Endodermal cell (in vitro differentiated cells): ENCODE data around the gene DPP6. TPM values are rescaled to one million over a fixed set of nuclear protein-coding genes. Genes with fewer than 3 reads are reported as not detected.

Source experiments
- DNase-seq: peaks from one replicate; pipeline ENCODE4 v3.0.0-alpha.2; 2017
- H3K27ac ChIP-seq: 2 replicates; pipeline ENCODE4 v1.5.1; 2013; ENCODE audit warnings: mild to moderate bottlenecking, low read depth, low read length, moderate library complexity
- H3K27me3 ChIP-seq: 2 replicates; pipeline ENCODE4 v1.6.1; 2013; ENCODE audit warnings: mild to moderate bottlenecking, low read length, moderate library complexity; ENCODE audit not compliant: insufficient read depth, control insufficient read depth, poor library complexity, severe bottlenecking
- H3K36me3 ChIP-seq: 2 replicates; pipeline ENCODE4 v1.7.0; 2013; ENCODE audit warnings: mild to moderate bottlenecking, low read length, moderate library complexity; ENCODE audit not compliant: control insufficient read depth, insufficient read depth
- H3K4me1 ChIP-seq: one replicate; pipeline ENCODE4 v1.7.0; 2013; ENCODE audit warnings: low read length; ENCODE audit not compliant: control insufficient read depth, insufficient read depth
- H3K4me3 ChIP-seq: 2 replicates; pipeline ENCODE4 v1.5.1; 2013; ENCODE audit warnings: mild to moderate bottlenecking, low read length, moderate library complexity
- H3K9ac ChIP-seq: 2 replicates; pipeline ENCODE4 v1.6.1; 2013; ENCODE audit warnings: mild to moderate bottlenecking, low read length, moderate library complexity; ENCODE audit not compliant: poor library complexity, severe bottlenecking; ENCODE audit errors: extremely low read depth
- H3K9me3 ChIP-seq: 2 replicates; pipeline ENCODE4 v1.6.1; 2013; ENCODE audit warnings: mild to moderate bottlenecking, low read length, moderate library complexity; ENCODE audit not compliant: control insufficient read depth
- H3K27ac Mint-ChIP-seq: 2 replicates; pipeline ENCODE4 v1.8.0; 2020; ENCODE audit warnings: mixed read lengths
- H3K27me3 Mint-ChIP-seq: 2 replicates; pipeline ENCODE4 v1.8.0; 2021; ENCODE audit warnings: mild to moderate bottlenecking, mixed read lengths; ENCODE audit not compliant: insufficient read depth
- H3K36me3 Mint-ChIP-seq: 2 replicates; pipeline ENCODE4 v1.8.0; 2020; ENCODE audit warnings: low read depth, mixed read lengths
- H3K4me1 Mint-ChIP-seq: 2 replicates; pipeline ENCODE4 v1.8.0; 2020; ENCODE audit warnings: mixed read lengths
- H3K4me3 Mint-ChIP-seq: 2 replicates; pipeline ENCODE4 v1.8.0; 2020; ENCODE audit warnings: mild to moderate bottlenecking, moderate library complexity, mixed read lengths
- H3K9me3 Mint-ChIP-seq: 2 replicates; pipeline ENCODE4 v1.8.0; 2020; ENCODE audit warnings: mild to moderate bottlenecking, mixed read lengths
- WGBS, 2 experiments: methylation state at CpG; one replicate each; pipeline versions ENCODE4 v1.1.5 to v1.1.7; 2013; ENCODE audit warnings: missing lambda C conversion rate in 2 of 2, mixed read lengths in 1 of 2; ENCODE audit not compliant: insufficient coverage in 1 of 2, insufficient read length in 1 of 2; 5-methylcytosine and 5-hydroxymethylcytosine counted together
- total RNA-seq, 2 donors: library from RNA; stranded (reverse); fragmentation: NEBNext Ultra II Directional in 1 of 2; extraction: Animal tissue kit (Norgen Biotek cat#: 25700) in 1 of 2; gene quantifications; 2 replicates in 1 of 2; 3 replicates in 1 of 2; pipeline ENCODE4 v1.2.1, GENCODE V29; 2021
- TF ChIP-seq, protein P1 (sequence below): fragments of 200-600 bp; sonication (generic); conservative IDR thresholded peaks from 2 replicates; pipeline ENCODE4 v1.5.0; 2021; ENCODE audit warnings: antibody characterized with exemption, mild to moderate bottlenecking

Gene DPP6
- total RNA-seq, 2 donors from 2014 or later, result 1.7 to 3.0 TPM

- peaks cover under 1% of the 10 kb centered on the region for H3K9me3 Mint-ChIP-seq
- peaks cover 34% of the 10 kb centered on the region for H3K4me1 Mint-ChIP-seq
- peaks cover 2% of the 10 kb centered on the region for H3K27me3 Mint-ChIP-seq
- Histone ChIP-seq H3K9me3 (no peaks in the 10 kb centered on the region), H3K27me3 (no peaks in the 10 kb centered on the region), H3K4me3 (no peak overlapping the region), H3K4me1 (peaks cover 21% of the 10 kb centered on the region), H3K9ac (no peak overlapping the region), H3K36me3 (no peaks in the 10 kb centered on the region), H3K27ac (no peak overlapping the region)
- WGBS, 2 experiments, result 78 to 92% methylated on average over 2 to 5 of the region's 5 CpGs
- no peak for DNase-seq
- H3K36me3 Mint-ChIP-seq, result no peaks in the 10 kb centered on the region
- H3K27ac Mint-ChIP-seq, result no peak overlapping the region
- no peak overlapping the region for H3K4me3 Mint-ChIP-seq
- TF ChIP-seq, protein P1, sequence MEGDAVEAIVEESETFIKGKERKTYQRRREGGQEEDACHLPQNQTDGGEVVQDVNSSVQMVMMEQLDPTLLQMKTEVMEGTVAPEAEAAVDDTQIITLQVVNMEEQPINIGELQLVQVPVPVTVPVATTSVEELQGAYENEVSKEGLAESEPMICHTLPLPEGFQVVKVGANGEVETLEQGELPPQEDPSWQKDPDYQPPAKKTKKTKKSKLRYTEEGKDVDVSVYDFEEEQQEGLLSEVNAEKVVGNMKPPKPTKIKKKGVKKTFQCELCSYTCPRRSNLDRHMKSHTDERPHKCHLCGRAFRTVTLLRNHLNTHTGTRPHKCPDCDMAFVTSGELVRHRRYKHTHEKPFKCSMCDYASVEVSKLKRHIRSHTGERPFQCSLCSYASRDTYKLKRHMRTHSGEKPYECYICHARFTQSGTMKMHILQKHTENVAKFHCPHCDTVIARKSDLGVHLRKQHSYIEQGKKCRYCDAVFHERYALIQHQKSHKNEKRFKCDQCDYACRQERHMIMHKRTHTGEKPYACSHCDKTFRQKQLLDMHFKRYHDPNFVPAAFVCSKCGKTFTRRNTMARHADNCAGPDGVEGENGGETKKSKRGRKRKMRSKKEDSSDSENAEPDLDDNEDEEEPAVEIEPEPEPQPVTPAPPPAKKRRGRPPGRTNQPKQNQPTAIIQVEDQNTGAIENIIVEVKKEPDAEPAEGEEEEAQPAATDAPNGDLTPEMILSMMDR, result no peak
These were observed 792.8 kb downstream of the DPP6 start for GRCh38 chr7:154844955-154845354.

DNA sequence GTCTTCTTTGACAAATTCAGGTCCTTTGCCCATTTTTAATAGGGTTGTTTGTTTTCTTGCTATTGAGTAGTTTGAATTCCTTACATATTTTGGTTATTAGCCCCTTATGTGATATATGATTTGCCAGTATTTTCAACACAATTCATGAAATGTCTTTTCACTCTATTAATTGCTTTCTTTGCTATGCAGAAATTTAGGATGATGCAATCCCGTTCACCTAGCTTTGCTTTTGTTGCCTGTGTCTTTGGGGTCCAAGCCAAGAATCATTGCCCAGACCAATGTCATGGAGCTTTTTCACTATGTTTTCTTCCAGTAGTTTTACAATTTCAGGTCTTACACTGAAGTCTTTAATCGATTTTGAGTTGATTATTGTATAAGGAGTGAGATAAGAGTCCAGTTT, 796.3 kb downstream of the DPP6 start:
- peaks cover 3% of the 10 kb centered on the region for H3K27me3 Mint-ChIP-seq
- TF ChIP-seq, protein P1, result no peak
- 78 to 100% methylated on average over 1 to 2 of the region's 2 CpGs for WGBS, 2 experiments
- Histone ChIP-seq H3K9me3 (peaks cover 10% of the 10 kb centered on the region), H3K27me3 (no peaks in the 10 kb centered on the region), H3K4me1 (peaks cover 7% of the 10 kb centered on the region), H3K4me3 (no peak overlapping the region), H3K9ac (no peak overlapping the region), H3K27ac (no peak overlapping the region), H3K36me3 (no peaks in the 10 kb centered on the region)
- peaks cover 8% of the 10 kb centered on the region for H3K9me3 Mint-ChIP-seq
- H3K4me1 Mint-ChIP-seq, result peaks cover 13% of the 10 kb centered on the region
- DNase-seq, result peak; percentile 2
- no peak overlapping the region for H3K4me3 Mint-ChIP-seq
- no peaks in the 10 kb centered on the region for H3K36me3 Mint-ChIP-seq
- H3K27ac Mint-ChIP-seq, result no peak overlapping the region

DNA sequence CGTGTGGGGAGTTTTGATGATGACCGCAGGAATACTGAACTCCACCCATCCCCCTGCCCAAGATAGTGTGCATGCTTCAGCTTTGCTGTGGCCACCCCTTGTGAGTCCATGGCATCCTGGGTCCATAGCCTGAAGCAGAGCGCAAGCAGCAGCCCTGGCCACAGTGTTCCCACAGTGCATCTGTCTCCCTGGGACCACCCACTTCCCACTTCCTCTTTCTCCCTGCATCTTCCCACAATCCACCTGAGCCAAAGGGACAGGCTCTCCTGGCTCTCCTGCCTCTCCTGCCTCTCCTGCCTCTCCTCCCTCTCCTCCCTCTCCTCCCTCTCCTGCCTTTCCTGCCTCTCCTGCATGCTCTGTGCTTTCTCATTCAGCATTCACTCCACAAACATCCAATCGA, 800.0 kb downstream of the DPP6 start:
- H3K27ac Mint-ChIP-seq, result no peak overlapping the region
- peaks cover 4% of the 10 kb centered on the region for H3K27me3 Mint-ChIP-seq
- 86 to 89% methylated on average over 3 to 4 of the region's 4 CpGs for WGBS, 2 experiments
- TF ChIP-seq, protein P1, result no peak
- Histone ChIP-seq H3K9ac (no peak overlapping the region), H3K36me3 (no peaks in the 10 kb centered on the region), H3K27ac (no peak overlapping the region), H3K9me3 (peaks cover 10% of the 10 kb centered on the region), H3K4me3 (no peak overlapping the region), H3K4me1 (no peaks in the 10 kb centered on the region), H3K27me3 (no peaks in the 10 kb centered on the region)
- H3K4me3 Mint-ChIP-seq, result no peak overlapping the region
- H3K4me1 Mint-ChIP-seq, result no peaks in the 10 kb centered on the region
- H3K9me3 Mint-ChIP-seq, result peaks cover 9% of the 10 kb centered on the region
- DNase-seq, result peak; percentile 17
- no peaks in the 10 kb centered on the region for H3K36me3 Mint-ChIP-seq
